GM12878 (cell line): ENCODE data around the gene SYNPO. TPM values are rescaled to one million over a fixed set of nuclear protein-coding genes. Genes with fewer than 3 reads are reported as not detected.

ENCODE experiments used
- ATAC-seq: fragments of 200-7000 bp; cut with Tn5 transposase; 3 replicates; pipeline ENCODE4 v1.9.1; 2020; ENCODE audit warnings: mild to moderate bottlenecking, moderate library complexity
- BruUV-seq: library from RNA; stranded (reverse); fragments of 400-500 nt; replicated peaks from 2 replicates; lab custom pipeline; 2021; lab: Mats Ljungman, UMichigan
- CTCF ChIA-PET: fragments of 300-600 bp; sonication (Branson Sonifier 250); formaldehyde crosslinking; extraction: SDS; loops from one replicate; lab custom pipeline; 2021; ENCODE audit warnings: inconsistent platforms; lab: Yijun Ruan, JAX
- POLR2A ChIA-PET: fragments of 350-600 bp; formaldehyde crosslinking; extraction: SDS; loops from one replicate; lab custom pipeline; 2021; ENCODE audit warnings: inconsistent platforms; lab: Charles Lee
- RAD21 ChIA-PET: fragments of 300-600 bp; sonication (Branson Sonifier 250); formaldehyde crosslinking; loops from one replicate; lab custom pipeline; 2023; ENCODE audit warnings: antibody characterized with exemption; ENCODE audit not compliant: unreplicated experiment; lab: Charles Lee
- SMC1A ChIA-PET: fragments of 300-600 bp; sonication (Branson Sonifier 250); formaldehyde crosslinking; loops from one replicate; lab custom pipeline; 2023; ENCODE audit not compliant: unreplicated experiment, uncharacterized antibody; lab: Charles Lee
- DNase-seq: peaks from one replicate; pipeline ENCODE4 v3.0.0-alpha.2; 2011; ENCODE audit warnings: low read depth, low spot score
- FAIRE-seq: peaks from 3 replicates; lab custom pipeline; 2011; peaks lifted over from hg19 to GRCh38; lab: Jason Lieb, UNC
- H2AFZ ChIP-seq: 2 replicates; pipeline ENCODE4 v1.6.0; 2011; ENCODE audit warnings: low read depth, low read length, control low read depth; ENCODE audit not compliant: control insufficient read depth
- H3K27ac ChIP-seq: 2 replicates; pipeline ENCODE4 v1.5.1; 2011; ENCODE audit warnings: control low read depth; ENCODE audit not compliant: control insufficient read depth, insufficient read depth
- H3K27me3 ChIP-seq, 2 experiments: replicated peaks in 1 of 2; 2 replicates each; pipeline versions ENCODE4 v1.6.0 to v1.6.1; 2011; ENCODE audit warnings: low read length in 1 of 2; ENCODE audit not compliant: control insufficient read depth in 2 of 2, insufficient read depth in 2 of 2
- H3K36me3 ChIP-seq, 2 experiments: 2 replicates each; pipeline ENCODE4 v1.5.1; 2011; ENCODE audit warnings: low read length in 1 of 2; ENCODE audit not compliant: control insufficient read depth in 2 of 2, insufficient read depth in 2 of 2
- H3K4me1 ChIP-seq: 2 replicates; pipeline ENCODE4 v1.6.1; 2011; ENCODE audit warnings: mild to moderate bottlenecking, low read length, moderate library complexity, mixed read lengths; ENCODE audit not compliant: control insufficient read depth, insufficient read depth
- H3K4me2 ChIP-seq: 2 replicates; pipeline ENCODE4 v1.6.0; 2011; ENCODE audit warnings: control low read depth; ENCODE audit not compliant: control insufficient read depth, insufficient read depth
- H3K4me3 ChIP-seq: fragments of 200-600 bp; sonication (generic); 2 replicates; pipeline ENCODE4 v1.5.1; 2016
- H3K79me2 ChIP-seq: 2 replicates; pipeline ENCODE4 v1.6.0; 2011; ENCODE audit warnings: low read length; ENCODE audit not compliant: control insufficient read depth, insufficient read depth
- H3K9ac ChIP-seq: 2 replicates; pipeline ENCODE4 v1.8.0; 2011; ENCODE audit warnings: low read length, control low read depth, mixed read lengths; ENCODE audit not compliant: control insufficient read depth, insufficient read depth
- H3K9me3 ChIP-seq: replicated peaks from 3 replicates; pipeline ENCODE4 v1.5.1; 2011; ENCODE audit warnings: mild to moderate bottlenecking, low read length; ENCODE audit not compliant: control insufficient read depth, insufficient read depth
- H4K20me1 ChIP-seq: 2 replicates; pipeline ENCODE4 v1.6.0; 2011; ENCODE audit not compliant: control insufficient read depth, insufficient read depth
- BACH1 ChIP-seq: fragments of 450-650 bp; IDR thresholded peaks from 2 replicates; pipeline ENCODE4 v1.6.1; 2017; ENCODE audit warnings: mild to moderate bottlenecking, borderline replicate concordance
- FOS ChIP-seq: IDR thresholded peaks from 3 replicates; pipeline ENCODE4 v1.6.1; 2011; ENCODE audit warnings: borderline replicate concordance; ENCODE audit not compliant: insufficient read length; ENCODE audit errors: extremely low read depth
- HCFC1 ChIP-seq: fragments of 150-350 bp; IDR thresholded peaks from 2 replicates; pipeline ENCODE4 v1.6.1; 2014; ENCODE audit warnings: low read length
- MEF2B ChIP-seq: fragments of 450-650 bp; IDR thresholded peaks from 2 replicates; pipeline ENCODE4 v1.6.1; 2018; ENCODE audit warnings: mild to moderate bottlenecking, moderate library complexity; ENCODE audit not compliant: partially characterized antibody, poor library complexity, severe bottlenecking
- MTA3 ChIP-seq: IDR thresholded peaks from 2 replicates; pipeline ENCODE4 v1.6.1; 2012; ENCODE audit warnings: low read length, inconsistent platforms, borderline replicate concordance
- MYB ChIP-seq: fragments of 150-350 bp; IDR thresholded peaks from 2 replicates; pipeline ENCODE4 v1.6.1; 2014; ENCODE audit warnings: mild to moderate bottlenecking, low read depth, low read length, borderline replicate concordance
- NFYA ChIP-seq: IDR thresholded peaks from 2 replicates; pipeline ENCODE4 v1.6.1; 2011; ENCODE audit warnings: low read depth, mild to moderate bottlenecking, low read length, improper control_type of control experiment, borderline replicate concordance
- NR2C1 ChIP-seq: fragments of 450-650 bp; IDR thresholded peaks from 2 replicates; pipeline ENCODE4 v1.6.1; 2017; ENCODE audit warnings: antibody characterized with exemption, mild to moderate bottlenecking, moderate library complexity
- NR2C2 ChIP-seq: IDR thresholded peaks from 2 replicates; pipeline ENCODE4 v1.6.1; 2011; ENCODE audit warnings: borderline replicate concordance, low read depth; ENCODE audit not compliant: control insufficient read depth, insufficient read length
- POLR2AphosphoS2 ChIP-seq: IDR thresholded peaks from 2 replicates; pipeline ENCODE4 v1.6.1; 2011; ENCODE audit warnings: low read depth, mild to moderate bottlenecking, low read length, improper control_type of control experiment, moderate library complexity
- SIX5 ChIP-seq: IDR thresholded peaks from 2 replicates; pipeline ENCODE4 v1.6.1; 2011; ENCODE audit warnings: mild to moderate bottlenecking, low read depth, low read length, moderate library complexity; ENCODE audit not compliant: severe bottlenecking
- SMARCA5 ChIP-seq: fragments of 450-650 bp; IDR thresholded peaks from 2 replicates; pipeline ENCODE4 v1.6.1; 2017; ENCODE audit warnings: mild to moderate bottlenecking
- TBL1XR1 ChIP-seq: IDR thresholded peaks from 2 replicates; pipeline ENCODE4 v1.6.1; 2012; ENCODE audit warnings: low read depth, low read length, improper control_type of control experiment
- TCF3 ChIP-seq: IDR thresholded peaks from 2 replicates; pipeline ENCODE4 v1.6.1; 2012; ENCODE audit warnings: low read depth, mild to moderate bottlenecking, low read length, borderline replicate concordance; ENCODE audit not compliant: insufficient read depth
- ZBED1 ChIP-seq: IDR thresholded peaks from 2 replicates; pipeline ENCODE4 v1.6.1; 2016; ENCODE audit warnings: borderline replicate concordance
- ZZZ3 ChIP-seq: IDR thresholded peaks from 2 replicates; pipeline ENCODE4 v1.6.1; 2011; ENCODE audit warnings: low read depth; ENCODE audit not compliant: control insufficient read depth, insufficient read length
- WGBS: methylation state at CpG from one replicate; pipeline ENCODE4 v1.1.6; 2016; ENCODE audit warnings: low lambda C conversion rate; ENCODE audit not compliant: insufficient replicate concordance, insufficient coverage; ENCODE audit errors: missing lambda C conversion rate; 5-methylcytosine and 5-hydroxymethylcytosine counted together
- in situ Hi-C: fragments of 300-500 bp; cut with MboI; formaldehyde crosslinking; loops from 9 replicates; pipeline ENCODE4 v1.14.3; 2018; ENCODE audit warnings: mixed read lengths
- intact Hi-C: fragments of 100-400 bp; cut with micrococcal nuclease; formaldehyde crosslinking; loops from one replicate; pipeline ENCODE4 v1.14.2; 2022; ENCODE audit not compliant: unreplicated experiment
- polyA plus RNA-seq, 11 experiments: library from polyadenylated mRNA; depleted of rRNA in 4 of 11; unstranded in 6 of 11; stranded (reverse) in 5 of 11; fragments of >200 nt; fragmentation: Nextera tagmentation in 4 of 11; fragmentation: Illumina TruSeq in 1 of 11; extraction: Ambion mirVana in 4 of 11; extraction: Trizol in 1 of 11; gene quantifications; 1 replicate in 1 of 11; 2 replicates in 10 of 11; pipeline versions ENCODE4 v1.2.1 to v1.2.3, GENCODE V29; 2011 to 2016; ENCODE audit warnings: inconsistent platforms in 2 of 11, missing spikeins in 2 of 11, low read depth in 1 of 11
- total RNA-seq, 4 experiments: library from RNA; depleted of rRNA in 3 of 4; stranded (reverse); fragments of >200 nt in 3 of 4; fragmentation: Illumina TruSeq in 1 of 4; extraction: Trizol in 1 of 4; gene quantifications; 2 replicates each; pipeline versions ENCODE4 v1.2.1 to v1.2.3, GENCODE V29; 2013 to 2021
- TF ChIP-seq, protein P1 (sequence below): IDR thresholded peaks from 2 replicates; pipeline ENCODE4 v1.6.1; 2011; ENCODE audit warnings: borderline replicate concordance, low read depth, mild to moderate bottlenecking, moderate library complexity, mixed read lengths, low read length; ENCODE audit not compliant: insufficient read depth; ENCODE audit errors: extremely low read length
- TF ChIP-seq, protein P2 (sequence below): fragments of 450-650 bp; IDR thresholded peaks from 2 replicates; pipeline ENCODE4 v1.6.1; 2017; ENCODE audit warnings: mild to moderate bottlenecking, moderate library complexity

SYNPO gene
- total and polyA plus RNA-seq, 10 of the 15 experiments (the other 5 are each of a cell fraction or from before 2014, with no cell fraction given): 0.77 to 21.0 (median 3.9) TPM

DNA sequence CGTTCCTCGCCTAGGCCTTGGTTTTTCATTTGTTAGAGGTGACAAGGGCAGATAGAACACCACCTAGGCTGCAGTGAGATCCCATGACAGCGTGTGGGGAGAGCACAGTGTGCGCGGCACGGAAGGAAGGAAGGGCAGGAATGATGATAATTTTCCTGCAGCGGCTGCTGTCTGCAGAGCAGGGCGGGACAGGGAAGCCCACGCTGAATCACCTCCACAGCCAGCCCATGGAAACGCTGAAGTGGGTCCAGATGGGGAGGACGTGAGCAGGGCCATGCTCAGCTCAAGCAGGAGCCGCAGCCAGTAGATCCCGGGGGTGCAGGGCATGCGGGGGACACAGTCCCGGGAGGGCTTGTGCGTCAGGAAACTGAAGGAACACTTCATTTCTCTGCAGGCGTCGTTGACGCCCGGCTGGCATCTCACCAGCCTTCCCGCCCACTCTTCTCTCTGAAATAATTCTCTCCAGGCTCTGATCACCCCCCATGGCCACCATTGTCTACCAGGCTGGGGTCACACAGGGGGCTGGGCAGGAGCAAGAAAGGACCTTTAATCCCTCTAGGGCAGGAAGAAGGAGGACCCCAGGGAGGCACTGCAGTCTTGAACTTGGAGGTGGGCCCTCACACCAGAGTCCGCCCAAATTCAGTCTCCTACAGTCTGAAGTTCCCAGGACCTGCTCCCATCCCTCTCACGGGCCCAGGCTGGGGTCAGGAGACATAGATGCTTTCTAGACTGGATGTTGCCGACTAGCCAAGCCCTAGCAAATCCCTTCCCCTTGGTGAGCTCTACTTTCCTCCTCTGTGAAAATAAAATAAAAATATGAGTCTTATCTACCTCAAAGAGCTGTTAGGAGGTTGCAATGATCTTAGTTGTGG, 20.9 kb upstream of the SYNPO start:
- CTCF ChIA-PET: interaction anchor here (0.6 to 0.9 kb wide), 2 partner anchors 20 to 707 kb away, joined by 3 read pairs; no protein-coding TSS in a partner anchor
- SMC1A ChIA-PET: interaction anchor here (0.7 to 1.2 kb wide), 4 partner anchors 13 to 158 kb away, joined by 3 to 5 read pairs (median 3); no protein-coding TSS in a partner anchor
- Histone ChIP-seq H2AFZ (no peak overlapping the region), H3K9me3 (no peaks in the 10 kb centered on the region), H3K27me3 (no peaks in the 10 kb centered on the region), H3K27ac (no peak overlapping the region), H4K20me1 (no peaks in the 10 kb centered on the region), H3K4me2 (no peak overlapping the region)
- no TSS peak for BruUV-seq
- WGBS: 53% methylated on average over 24 of the region's 24 CpGs
- RAD21 ChIA-PET: no interaction called here
- TF ChIP-seq NFYA (no peak), POLR2AphosphoS2 (no peak), HCFC1 (no peak), NR2C2 (no peak), MYB (no peak), MEF2B (no peak), BACH1 (no peak), FOS (no peak), TBL1XR1 (no peak), TCF3 (no peak), ZZZ3 (no peak), ZBED1 (no peak), SMARCA5 (no peak), NR2C1 (no peak), MTA3 (no peak), SIX5 (no peak)
- TF ChIP-seq, protein P1, sequence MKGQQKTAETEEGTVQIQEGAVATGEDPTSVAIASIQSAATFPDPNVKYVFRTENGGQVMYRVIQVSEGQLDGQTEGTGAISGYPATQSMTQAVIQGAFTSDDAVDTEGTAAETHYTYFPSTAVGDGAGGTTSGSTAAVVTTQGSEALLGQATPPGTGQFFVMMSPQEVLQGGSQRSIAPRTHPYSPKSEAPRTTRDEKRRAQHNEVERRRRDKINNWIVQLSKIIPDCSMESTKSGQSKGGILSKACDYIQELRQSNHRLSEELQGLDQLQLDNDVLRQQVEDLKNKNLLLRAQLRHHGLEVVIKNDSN: no peak
- TF ChIP-seq, protein P2, sequence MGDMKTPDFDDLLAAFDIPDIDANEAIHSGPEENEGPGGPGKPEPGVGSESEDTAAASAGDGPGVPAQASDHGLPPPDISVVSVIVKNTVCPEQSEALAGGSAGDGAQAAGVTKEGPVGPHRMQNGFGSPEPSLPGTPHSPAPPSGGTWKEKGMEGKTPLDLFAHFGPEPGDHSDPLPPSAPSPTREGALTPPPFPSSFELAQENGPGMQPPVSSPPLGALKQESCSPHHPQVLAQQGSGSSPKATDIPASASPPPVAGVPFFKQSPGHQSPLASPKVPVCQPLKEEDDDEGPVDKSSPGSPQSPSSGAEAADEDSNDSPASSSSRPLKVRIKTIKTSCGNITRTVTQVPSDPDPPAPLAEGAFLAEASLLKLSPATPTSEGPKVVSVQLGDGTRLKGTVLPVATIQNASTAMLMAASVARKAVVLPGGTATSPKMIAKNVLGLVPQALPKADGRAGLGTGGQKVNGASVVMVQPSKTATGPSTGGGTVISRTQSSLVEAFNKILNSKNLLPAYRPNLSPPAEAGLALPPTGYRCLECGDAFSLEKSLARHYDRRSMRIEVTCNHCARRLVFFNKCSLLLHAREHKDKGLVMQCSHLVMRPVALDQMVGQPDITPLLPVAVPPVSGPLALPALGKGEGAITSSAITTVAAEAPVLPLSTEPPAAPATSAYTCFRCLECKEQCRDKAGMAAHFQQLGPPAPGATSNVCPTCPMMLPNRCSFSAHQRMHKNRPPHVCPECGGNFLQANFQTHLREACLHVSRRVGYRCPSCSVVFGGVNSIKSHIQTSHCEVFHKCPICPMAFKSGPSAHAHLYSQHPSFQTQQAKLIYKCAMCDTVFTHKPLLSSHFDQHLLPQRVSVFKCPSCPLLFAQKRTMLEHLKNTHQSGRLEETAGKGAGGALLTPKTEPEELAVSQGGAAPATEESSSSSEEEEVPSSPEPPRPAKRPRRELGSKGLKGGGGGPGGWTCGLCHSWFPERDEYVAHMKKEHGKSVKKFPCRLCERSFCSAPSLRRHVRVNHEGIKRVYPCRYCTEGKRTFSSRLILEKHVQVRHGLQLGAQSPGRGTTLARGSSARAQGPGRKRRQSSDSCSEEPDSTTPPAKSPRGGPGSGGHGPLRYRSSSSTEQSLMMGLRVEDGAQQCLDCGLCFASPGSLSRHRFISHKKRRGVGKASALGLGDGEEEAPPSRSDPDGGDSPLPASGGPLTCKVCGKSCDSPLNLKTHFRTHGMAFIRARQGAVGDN: no peak
- TF ChIP-seq, all 136 proteins: peak for 0
- DNase-seq: no peak
- Histone ChIP-seq H3K36me3 (no peaks in the 10 kb centered on the region), H3K4me3 (no peak overlapping the region), H3K4me1 (peaks cover 26% of the 10 kb centered on the region), H3K79me2 (no peaks in the 10 kb centered on the region), H3K9ac (no peak overlapping the region)
- FAIRE-seq: no peak
- intact Hi-C loops: loop anchor here (10.0 kb wide), 1 partner anchor 165 kb away; no protein-coding TSS in a partner anchor
- POLR2A ChIA-PET: interaction anchor here (1.2 to 1.8 kb wide), 2 partner anchors 12 to 32 kb away, joined by 3 to 5 read pairs; no protein-coding TSS in a partner anchor
- no peak for ATAC-seq
- in situ Hi-C loops: no loop called here
